Colonic mucosa (tissue), 4 donors: ENCODE measurements around the gene RAPGEF1. TPM values are rescaled to one million over a fixed set of nuclear protein-coding genes. Genes with fewer than 3 reads are reported as not detected.
A peak's percentile ranks its signal among the peaks of the same experiment; 100 is the strongest.

Source experiments
- DNase-seq: peaks from one replicate; pipeline ENCODE4 v3.0.0-alpha.2; 2020
- H3K27ac ChIP-seq: fragments of 200-600 bp; one replicate; pipeline ENCODE4 v1.8.0; 2021
- H3K27me3 ChIP-seq: fragments of 200-600 bp; one replicate; pipeline ENCODE4 v1.8.0; 2021
- H3K36me3 ChIP-seq: fragments of 200-600 bp; one replicate; pipeline ENCODE4 v1.8.0; 2021
- H3K4me1 ChIP-seq: fragments of 200-600 bp; one replicate; pipeline ENCODE4 v1.8.0; 2021; ENCODE audit warnings: mild to moderate bottlenecking
- H3K4me3 ChIP-seq: fragments of 200-600 bp; one replicate; pipeline ENCODE4 v1.8.0; 2021
- H3K9ac ChIP-seq, 2 donors: one replicate each; pipeline ENCODE4 v1.7.0; 2013; ENCODE audit warnings: control low read depth in 2 of 2, low read depth in 2 of 2, low read length in 2 of 2
- H3K9me3 ChIP-seq: fragments of 200-600 bp; one replicate; pipeline ENCODE4 v1.8.0; 2021
- intact Hi-C: fragments of 100-400 bp; cut with DNase I; formaldehyde crosslinking; loops from one replicate; pipeline ENCODE4 v1.14.1; 2022
- total RNA-seq, 2 donors: library from RNA; stranded (reverse); fragmentation: NEBNext Ultra II Directional in 1 of 2; extraction: Animal tissue kit (Norgen Biotek cat#: 25700) in 1 of 2; gene quantifications; one replicate each; pipeline ENCODE4 v1.2.1, GENCODE V29; 2021
- TF ChIP-seq, protein P1 (sequence below): fragments of 200-600 bp; IDR thresholded peaks from one replicate; pipeline ENCODE4 v1.8.0; 2022; ENCODE audit warnings: antibody characterized with exemption, mild to moderate bottlenecking
- donor health status: healthy.
- donor health status: DM: no; HTN: no; CAD: no.
- donor health status: DM: no; HTN: no; CAD: no.

The RAPGEF1 gene
- total RNA-seq, 2 donors from 2014 or later: 47.2 to 58.6 TPM

DNA sequence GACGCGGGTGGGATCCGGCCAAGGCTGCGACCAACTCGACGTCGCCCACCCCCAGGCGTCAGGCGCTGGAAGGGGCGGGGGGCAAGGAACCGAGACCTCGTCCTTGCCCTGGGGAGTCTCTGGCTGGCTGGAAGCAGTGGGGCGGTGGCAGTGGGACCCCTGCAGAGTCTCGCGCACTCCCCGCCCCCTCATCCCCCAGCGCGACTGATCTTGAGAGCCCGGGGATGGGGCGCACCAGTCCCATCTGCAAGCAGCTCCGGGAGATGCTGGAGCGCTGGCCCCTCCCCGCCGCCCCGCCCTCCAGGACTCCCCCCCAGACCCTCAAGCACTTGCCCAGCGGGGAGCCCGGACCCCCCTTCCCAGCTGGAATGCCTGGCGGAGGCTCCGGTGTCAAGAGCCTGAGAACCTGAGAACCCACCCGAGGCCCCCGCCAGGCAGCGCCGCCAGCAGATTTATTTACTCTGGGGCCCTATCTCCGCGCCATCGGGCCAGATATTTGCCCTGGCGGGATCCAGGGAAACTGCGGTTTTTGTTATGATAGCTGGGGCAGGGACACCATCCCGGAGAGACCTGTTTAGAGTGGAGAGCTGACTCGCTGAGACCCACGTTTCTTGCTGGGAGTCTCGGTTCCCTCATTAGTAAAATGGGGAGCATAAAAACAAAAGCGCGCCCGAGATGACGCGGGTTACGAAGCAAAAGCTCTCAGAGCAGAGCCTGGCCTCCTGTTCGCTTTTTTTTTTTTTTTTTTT is 193.4 kb downstream of the RAPGEF1 start:
- H3K4me3 ChIP-seq: peak overlapping the region; percentile 30
- H3K27ac ChIP-seq: no peak overlapping the region
- H3K27me3 ChIP-seq: peaks cover 14% of the 10 kb centered on the region
- peaks cover 6% of the 10 kb centered on the region for H3K4me1 ChIP-seq
- H3K9me3 ChIP-seq: no peaks in the 10 kb centered on the region
- no peak overlapping the region for H3K9ac ChIP-seq
- TF ChIP-seq, protein P1, sequence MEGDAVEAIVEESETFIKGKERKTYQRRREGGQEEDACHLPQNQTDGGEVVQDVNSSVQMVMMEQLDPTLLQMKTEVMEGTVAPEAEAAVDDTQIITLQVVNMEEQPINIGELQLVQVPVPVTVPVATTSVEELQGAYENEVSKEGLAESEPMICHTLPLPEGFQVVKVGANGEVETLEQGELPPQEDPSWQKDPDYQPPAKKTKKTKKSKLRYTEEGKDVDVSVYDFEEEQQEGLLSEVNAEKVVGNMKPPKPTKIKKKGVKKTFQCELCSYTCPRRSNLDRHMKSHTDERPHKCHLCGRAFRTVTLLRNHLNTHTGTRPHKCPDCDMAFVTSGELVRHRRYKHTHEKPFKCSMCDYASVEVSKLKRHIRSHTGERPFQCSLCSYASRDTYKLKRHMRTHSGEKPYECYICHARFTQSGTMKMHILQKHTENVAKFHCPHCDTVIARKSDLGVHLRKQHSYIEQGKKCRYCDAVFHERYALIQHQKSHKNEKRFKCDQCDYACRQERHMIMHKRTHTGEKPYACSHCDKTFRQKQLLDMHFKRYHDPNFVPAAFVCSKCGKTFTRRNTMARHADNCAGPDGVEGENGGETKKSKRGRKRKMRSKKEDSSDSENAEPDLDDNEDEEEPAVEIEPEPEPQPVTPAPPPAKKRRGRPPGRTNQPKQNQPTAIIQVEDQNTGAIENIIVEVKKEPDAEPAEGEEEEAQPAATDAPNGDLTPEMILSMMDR: no peak
- intact Hi-C loops: no loop called here
- no peaks in the 10 kb centered on the region for H3K36me3 ChIP-seq
- DNase-seq: peak; percentile 35

DNA sequence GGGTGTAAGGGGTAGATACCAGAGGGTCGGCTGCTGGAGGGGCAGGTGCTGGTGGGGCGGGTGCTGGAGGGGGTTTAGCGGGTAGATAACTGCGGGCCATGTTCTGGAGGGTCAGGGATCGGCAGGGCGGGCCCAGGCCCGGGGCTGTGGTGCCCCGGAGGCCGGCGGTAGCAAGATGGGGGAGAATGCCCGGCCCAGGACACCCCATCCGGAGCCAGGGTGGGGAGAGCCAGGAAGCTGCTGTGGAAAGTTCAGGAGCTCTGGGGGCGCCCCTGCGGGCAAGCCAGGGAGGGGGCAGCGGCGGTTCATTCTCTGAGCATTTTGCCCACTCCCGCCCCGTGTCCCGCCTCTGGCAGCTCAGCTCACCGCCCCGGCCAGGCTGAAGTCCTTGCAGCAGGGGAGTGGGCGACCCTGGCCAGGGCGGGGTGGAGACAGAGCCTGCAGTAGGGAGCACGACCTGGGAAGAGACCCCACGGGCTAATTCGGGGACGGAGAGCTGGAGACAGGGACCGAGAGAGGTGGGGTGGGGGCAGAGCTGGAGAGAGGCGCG is 194.0 kb downstream of the RAPGEF1 start:
- TF ChIP-seq, protein P1: no peak
- Histone ChIP-seq H3K4me3 (peak overlapping the region; percentile 30), H3K36me3 (no peaks in the 10 kb centered on the region), H3K9ac (peak overlapping the region; percentile 12 to 68), H3K9me3 (no peaks in the 10 kb centered on the region), H3K4me1 (peaks cover 6% of the 10 kb centered on the region), H3K27ac (no peak overlapping the region), H3K27me3 (peaks cover 14% of the 10 kb centered on the region)
- intact Hi-C loops: no loop called here
- DNase-seq: peak; percentile 33

DNA sequence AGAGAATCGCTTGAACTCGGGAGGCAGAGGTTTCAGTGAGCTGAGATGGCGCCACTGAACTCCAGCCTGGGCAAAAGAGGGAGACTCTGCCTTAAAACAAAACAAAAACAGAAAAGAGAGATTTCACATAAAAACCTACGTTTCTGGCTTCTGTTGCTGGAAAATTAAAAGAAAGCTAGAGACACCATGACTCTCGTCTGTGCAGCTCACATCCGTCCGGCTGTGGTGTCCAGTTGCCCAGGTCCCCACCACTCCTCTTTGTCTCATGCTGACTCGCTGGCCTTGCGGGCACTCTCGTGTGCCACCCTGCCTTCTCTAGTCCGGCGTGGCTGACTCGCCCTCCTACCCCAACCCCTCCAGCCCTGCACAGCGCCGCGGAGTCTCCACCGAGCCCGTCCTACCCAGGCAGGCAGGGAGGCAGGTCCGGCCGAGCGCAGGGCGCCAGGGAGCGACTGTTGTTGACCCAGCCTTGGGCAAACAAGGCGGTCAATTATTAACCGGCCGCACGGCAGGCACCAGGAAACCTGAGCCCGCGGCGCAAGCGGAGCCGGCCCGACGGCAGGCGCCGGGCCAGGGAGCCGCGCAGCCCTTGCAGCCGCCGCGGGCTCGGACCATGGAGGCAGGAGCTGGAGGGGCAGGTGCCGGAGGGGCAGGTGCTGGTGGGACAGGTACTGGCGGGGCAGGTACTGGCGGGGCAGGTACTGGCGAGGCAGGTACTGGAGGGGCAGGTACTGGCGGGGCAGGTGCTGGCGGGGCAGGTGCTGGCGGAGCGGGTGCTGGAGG is 194.7 kb downstream of the RAPGEF1 start, which contains the start of gene PRRT1B:
PRRT1B (plus strand) TSS at position 521 of the 783 bp plus-strand sequence; CDS start at position 614, 93 bp downstream.
- Histone ChIP-seq H3K27me3 (peaks cover 14% of the 10 kb centered on the region), H3K9me3 (no peaks in the 10 kb centered on the region), H3K4me1 (peaks cover 6% of the 10 kb centered on the region), H3K9ac (peak within 1 kb of the TSS; percentile 12 to 68), H3K36me3 (no peaks in the 10 kb centered on the region), H3K4me3 (peak within 1 kb of the TSS; percentile 30), H3K27ac (no peak within 1 kb of the TSS)
- peak; percentile 92 for DNase-seq
- intact Hi-C loops: no loop called here
- TF ChIP-seq, protein P1: no peak

DNA sequence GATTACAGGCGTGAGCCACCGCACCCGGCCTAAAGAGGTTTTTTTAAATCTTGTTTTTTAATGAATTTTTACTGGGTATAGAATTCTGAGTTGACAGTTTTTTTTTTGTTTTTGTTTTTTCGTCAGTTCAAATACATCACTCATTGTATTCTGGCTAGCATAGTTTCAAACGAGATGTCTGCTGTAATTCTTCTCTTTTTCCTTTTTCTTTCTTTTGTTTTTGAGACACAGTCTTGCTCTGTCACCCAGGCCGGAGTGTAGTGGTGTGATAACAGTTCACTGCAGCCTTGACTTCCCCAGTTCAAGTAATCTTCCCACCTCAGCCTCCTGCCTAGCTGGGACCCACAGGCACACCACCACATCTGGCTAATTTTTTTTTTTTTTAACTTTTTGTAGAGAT is 196.7 kb downstream of the RAPGEF1 start:
- no peak overlapping the region for H3K9ac ChIP-seq
- TF ChIP-seq, protein P1: no peak
- intact Hi-C loops: no loop called here
- peaks cover 14% of the 10 kb centered on the region for H3K27me3 ChIP-seq
- no peak for DNase-seq
- peaks cover 6% of the 10 kb centered on the region for H3K4me1 ChIP-seq
- no peaks in the 10 kb centered on the region for H3K36me3 ChIP-seq
- H3K9me3 ChIP-seq: no peaks in the 10 kb centered on the region
- H3K27ac ChIP-seq: no peak overlapping the region
- H3K4me3 ChIP-seq: no peak overlapping the region

DNA sequence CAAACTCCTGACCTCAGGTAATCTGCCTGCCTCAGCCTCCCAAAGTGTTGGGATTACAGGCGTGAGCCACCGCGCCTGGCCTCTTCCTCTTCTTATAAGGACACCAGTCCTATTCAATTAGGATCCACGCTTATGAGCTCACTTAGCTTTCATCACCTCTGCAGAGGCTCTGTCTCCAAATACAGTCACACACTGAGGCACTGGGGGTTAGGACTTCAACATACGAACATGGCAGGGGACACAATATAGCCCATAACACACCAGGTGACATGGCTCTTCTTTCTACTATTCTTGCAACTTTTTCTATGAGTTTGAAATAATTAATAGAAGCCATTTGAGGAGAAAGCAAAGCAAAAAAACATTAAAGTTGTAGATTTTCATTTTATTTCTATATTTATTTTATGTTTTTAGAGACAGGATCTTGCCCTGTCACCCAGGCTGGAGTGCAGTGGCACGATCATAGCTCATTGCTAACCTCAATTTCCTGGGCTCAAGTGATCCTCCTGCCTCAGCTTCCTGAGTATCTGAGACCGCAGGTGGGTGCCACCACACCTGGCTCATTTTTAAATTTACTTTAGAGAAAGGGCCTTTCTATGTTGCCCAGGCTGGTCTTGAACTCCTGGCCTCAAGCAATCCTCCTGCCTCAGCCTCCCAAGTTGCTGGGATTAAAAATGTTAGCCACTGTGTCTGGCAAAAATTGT is 200.5 kb downstream of the RAPGEF1 start:
- Histone ChIP-seq H3K27ac (no peak overlapping the region), H3K9ac (no peak overlapping the region), H3K27me3 (no peaks in the 10 kb centered on the region), H3K4me1 (no peaks in the 10 kb centered on the region), H3K4me3 (no peak overlapping the region), H3K9me3 (no peaks in the 10 kb centered on the region), H3K36me3 (no peaks in the 10 kb centered on the region)
- TF ChIP-seq, protein P1: no peak
- intact Hi-C loops: no loop called here
- DNase-seq: no peak
